NOMO-1 (cell line): ENCODE results near the gene LRRC19.

Source experiments
- DNase-seq, 2 experiments: peaks; one replicate each; lab custom pipeline; 2025; ENCODE audit not compliant: unreplicated experiment in 2 of 2; lab: John Stamatoyannopoulos, UW

The LRRC19 gene, protein sequence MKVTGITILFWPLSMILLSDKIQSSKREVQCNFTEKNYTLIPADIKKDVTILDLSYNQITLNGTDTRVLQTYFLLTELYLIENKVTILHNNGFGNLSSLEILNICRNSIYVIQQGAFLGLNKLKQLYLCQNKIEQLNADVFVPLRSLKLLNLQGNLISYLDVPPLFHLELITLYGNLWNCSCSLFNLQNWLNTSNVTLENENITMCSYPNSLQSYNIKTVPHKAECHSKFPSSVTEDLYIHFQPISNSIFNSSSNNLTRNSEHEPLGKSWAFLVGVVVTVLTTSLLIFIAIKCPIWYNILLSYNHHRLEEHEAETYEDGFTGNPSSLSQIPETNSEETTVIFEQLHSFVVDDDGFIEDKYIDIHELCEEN

DNA sequence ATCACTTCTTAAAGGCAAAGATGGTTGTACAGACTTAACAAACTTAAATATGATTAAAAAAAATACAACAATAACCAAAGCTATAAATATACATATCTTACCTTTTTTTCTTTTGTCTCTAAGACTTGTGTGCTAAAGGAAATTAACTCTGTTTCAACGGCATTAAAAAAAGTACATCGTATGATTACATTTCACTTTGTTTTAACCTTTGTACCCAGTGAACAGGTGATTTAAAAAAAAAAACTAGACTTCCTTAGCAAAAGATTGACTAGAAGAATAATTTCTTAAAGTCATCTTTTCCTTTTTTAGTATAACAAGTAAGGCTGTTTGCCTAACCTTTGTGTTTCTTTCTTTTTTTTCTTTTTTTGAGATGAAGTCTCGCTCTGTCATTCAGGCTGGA is at the start of gene LRRC19:
Gene LRRC19, minus strand, starts transcription at position 182 of the 400 bp plus-strand sequence. CDS start 5,978 bp downstream, outside the sequence.
- DNase-seq = no peak

DNA sequence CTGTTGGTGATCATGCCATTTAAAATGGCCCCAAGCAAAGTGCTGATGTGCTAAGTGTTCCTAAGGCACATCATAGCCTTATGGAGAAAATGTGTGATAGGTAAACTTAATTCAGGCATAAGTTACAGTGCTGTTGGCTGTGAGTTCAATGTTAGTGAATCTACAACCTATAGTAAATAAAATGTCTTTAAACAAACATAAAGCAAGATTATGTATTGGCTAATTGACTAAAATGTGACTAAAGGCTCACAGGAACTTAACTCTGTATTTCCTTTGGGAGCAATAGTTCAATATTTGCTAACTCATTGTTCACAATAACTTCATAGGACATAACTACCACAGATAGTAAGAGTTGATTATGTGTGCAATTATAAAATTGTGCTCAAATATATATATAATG is 49.4 kb upstream of the LRRC19 start:
- DNase-seq = no peak

DNA sequence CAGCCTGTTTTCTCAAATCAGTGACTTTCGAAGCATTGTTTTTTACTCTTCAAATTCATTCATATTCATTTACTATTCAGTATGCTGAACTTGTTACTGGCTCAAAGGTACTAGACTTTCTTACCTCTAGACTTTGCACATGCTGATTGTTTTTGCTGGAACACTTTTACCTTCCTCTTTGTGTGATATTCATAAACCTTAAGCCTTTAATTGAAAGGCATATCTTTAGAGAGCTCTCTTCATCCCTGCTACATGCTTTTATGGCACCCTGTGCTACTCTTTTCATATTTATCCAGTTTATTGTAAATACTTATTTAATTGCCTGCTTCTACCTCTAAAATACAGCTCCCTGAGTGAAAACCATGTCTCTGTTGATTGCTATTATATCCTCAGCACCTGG is 48.7 kb upstream of the LRRC19 start:
- DNase-seq = no peak

DNA sequence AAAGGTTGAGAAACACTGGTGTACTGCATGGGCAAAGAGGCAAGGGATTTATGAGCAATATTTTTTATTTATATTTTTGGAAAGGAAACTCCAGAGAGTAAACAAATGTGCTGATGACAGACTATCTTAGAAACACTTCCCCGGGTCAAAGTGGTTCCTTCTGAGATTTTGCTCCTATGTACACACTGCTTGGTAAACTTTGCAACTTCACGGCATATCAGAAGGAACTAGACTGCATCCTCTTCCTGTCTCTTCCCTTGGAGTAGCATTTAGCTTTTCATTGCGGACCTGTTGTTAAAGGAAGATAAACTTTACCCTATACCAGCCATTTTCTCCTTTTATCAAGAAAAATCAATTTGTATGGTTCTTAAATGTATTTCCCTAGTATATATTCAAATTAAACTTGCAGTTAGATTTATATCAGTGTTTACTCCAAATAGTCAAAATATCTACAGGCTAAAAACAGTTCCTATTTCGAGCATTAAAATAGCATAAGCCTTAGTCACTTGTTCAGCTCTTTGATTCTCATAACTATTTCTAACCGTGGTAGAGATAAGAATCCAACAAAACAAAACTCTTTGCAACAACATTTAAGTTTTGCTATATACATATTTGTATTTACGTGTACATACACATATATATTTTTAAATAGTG is 48.0 kb upstream of the LRRC19 start:
- no peak for DNase-seq

DNA sequence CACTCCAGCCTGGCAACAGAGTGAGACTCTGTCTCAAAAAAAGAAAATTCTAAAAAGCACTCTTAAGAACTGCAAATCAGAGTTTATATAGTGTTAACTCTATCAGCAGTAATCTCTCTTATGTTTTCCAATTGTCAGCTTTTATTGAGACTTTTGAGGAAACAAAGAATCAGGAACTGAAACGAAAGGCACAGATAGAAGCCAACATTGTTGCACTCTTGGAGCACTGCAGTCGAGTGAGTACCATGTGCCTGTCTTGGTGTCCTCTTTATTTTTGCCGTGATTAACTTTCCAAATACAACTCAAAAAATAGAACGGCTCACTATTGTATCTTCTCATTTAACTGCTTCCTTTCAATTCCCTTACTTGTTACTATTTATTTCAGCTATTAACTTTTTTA is 41.7 kb upstream of the LRRC19 start:
- no peak for DNase-seq

DNA sequence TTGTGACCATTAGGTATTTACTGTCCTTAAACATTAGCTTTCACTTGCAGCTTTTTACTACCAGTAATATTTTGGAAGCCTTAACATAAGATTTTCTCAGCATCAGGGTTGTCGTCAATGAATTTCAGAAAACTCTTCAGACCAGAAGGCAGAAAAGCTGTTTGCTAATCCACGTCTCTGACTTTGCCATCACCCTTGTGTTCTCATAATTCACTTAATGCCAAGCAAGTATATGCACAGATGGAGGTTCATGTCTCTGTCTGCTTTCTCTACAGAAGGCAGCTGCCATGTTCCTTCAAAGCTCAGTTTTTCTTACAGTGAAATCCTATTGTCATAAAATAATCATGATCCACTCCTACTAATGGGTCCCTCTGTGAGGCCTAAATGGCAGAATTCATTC is 37.7 kb upstream of the LRRC19 start:
- DNase-seq = no peak

DNA sequence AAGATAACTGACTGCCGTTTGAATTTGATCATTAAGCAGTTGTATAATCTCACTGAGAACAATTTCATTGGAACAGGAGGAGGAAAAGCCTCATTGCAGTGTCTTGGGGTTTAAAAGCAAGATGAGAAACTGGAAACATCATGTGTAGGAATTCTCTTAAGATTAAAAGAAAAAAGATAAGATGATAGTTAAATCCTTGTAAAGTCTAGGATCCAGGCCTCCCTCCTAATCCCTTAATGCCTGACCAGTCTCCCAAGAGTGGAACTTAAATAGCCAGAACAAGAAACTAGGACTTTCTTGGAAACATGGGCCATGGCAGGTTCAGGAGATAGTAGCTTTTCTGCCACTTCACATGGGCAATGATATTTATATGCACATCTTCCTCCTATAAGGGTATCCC is 37.0 kb upstream of the LRRC19 start:
- no peak for DNase-seq

DNA sequence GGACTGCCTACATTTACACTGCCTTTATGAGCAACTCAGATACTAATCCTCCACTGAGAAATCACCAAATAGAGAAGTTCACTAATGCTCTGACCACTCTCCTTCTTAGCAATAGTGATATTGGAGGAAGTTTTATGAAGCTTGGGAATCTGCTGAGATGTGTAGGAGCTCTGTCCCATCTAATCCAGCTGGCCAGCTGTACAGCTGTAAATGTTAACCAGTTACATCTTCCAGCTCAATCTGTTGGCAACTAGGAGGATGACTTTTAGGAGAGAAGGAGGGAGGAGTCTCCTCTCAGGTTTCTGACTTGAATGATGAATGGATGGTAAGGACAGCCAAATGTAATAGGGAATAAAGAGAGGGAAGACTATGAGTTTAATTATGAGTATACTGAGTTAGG is 36.3 kb upstream of the LRRC19 start:
- no peak for DNase-seq

DNA sequence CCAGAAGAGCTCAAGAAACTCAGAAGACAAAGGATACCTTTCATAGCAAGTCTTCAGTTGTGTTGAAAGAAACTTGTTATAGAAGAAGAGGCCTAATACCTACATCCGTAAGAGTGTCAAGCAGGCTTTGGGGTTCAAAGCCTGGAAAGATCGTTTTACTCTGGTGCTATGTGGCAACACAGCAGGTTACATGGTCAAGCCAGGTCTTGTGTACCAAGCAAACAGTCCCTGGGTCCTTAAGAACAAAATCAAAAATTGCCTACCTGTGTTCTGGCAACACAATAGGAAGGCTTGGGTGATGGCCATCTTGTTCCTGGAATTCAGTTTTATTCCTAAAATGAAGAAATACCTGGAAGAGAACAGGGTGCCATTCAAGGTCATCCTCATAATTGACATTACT is 32.0 kb upstream of the LRRC19 start:
- no peak for DNase-seq

DNA sequence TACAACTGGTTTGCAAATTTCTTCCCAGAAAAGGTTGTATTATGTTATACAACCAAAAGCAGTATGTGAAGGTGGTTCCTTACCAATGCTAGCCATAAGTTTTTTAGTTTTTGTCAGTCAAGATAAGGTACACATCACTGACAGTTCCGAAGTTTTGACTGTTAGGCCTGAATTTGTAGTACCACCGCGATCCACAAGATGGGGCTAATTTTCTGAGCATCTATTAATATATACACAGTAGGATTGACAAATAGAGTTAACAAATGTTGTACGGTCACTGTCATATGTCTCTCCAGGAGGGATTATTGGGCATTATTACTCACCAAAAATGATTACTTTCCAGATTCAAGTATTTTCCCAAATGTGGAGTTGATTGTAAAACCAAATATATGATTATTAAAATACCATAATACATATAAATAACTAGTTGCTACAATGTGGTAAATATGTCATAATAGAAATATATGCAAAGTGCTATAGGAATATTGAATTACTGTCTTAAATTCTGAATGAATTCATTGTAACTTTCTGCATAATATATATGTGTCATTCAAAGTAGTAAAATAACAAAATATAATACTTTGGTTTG is 28.4 kb upstream of the LRRC19 start:
- no peak for DNase-seq

DNA sequence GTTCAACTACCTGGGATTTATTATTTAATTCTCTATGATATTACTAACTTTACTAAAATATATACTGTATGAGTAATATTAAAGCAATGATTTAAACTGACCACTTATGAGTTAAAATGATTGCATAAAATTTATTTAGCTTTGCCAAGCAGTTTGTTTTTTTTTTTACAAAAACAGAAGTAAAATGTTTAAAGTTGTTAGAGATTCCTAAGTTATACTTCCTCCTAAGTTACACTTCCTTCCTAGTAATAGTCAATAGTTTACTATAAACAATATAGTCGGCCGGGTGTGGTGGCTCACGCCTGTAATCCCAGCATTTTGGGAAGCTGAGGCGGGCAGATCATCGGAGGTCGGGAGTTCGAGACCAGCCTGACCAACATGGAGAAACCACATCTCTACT is 23.7 kb upstream of the LRRC19 start:
- no peak for DNase-seq

DNA sequence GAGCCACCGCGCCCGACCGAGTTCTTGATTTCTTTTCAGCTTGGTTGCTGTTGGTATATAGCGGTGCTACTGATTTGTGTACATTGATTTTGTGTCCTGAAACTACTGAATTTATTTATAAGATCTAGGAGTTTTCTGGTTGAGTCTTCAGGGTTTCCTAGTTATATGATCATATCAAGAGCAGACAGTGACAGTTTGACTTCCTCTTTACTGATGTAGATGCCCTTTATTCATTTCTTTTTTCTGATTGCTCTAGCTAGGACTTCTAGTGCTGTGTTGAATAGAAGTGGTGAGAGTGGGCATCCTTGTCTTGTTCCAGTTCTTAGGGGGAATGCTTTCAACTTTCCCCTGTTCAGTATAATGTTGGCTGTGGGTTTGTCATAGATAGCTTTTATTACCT is 17.4 kb upstream of the LRRC19 start:
- DNase-seq = no peak

DNA sequence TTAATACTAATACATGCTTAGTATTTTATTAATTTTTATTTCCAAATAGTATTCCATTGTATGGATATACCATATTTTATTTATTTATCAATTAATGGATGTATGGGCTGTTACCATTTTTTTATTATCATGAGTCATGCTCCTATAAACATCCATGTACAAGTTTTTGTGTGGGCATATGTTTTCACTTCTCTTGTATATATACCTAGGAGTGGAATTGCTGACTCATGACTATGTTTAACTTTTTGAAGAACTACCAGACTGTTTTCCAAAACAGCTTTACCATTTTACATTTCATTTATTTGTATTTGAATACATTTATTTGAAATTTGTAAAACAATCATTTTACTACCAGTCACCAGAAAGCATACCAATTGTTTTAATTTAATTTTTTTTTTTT is 14.1 kb upstream of the LRRC19 start:
- no peak for DNase-seq

DNA sequence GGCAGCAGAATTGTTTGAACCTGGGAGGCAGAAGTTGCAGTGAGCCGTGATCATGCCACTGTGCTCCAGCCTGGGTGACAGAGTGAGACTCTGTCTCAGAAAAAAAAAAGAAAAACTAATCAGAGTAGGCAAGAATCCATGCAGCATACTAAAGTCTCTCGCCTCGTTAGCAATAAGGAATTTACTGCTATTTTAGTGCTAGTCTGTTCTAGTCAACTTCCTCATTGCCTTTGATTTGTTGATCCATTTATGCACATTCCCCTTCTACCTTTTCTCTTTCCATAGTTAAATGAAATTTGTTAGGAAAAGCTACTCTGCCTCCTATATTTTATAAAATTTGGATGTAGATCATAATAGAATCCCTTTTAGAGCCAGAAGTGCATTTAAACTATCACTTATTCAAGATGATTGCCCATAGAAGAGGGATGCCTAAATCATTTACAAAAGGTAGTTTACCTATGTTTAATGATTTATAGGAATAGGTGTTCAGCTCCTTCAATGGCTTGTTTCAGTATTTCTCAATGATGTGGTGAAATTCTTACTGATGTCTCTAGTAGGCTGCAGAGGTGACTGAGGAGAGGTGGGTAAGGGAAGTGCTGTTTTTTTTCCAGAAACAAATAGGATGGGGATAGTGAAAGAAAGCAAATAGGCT is 1.9 kb downstream of the LRRC19 start:
- no peak for DNase-seq

DNA sequence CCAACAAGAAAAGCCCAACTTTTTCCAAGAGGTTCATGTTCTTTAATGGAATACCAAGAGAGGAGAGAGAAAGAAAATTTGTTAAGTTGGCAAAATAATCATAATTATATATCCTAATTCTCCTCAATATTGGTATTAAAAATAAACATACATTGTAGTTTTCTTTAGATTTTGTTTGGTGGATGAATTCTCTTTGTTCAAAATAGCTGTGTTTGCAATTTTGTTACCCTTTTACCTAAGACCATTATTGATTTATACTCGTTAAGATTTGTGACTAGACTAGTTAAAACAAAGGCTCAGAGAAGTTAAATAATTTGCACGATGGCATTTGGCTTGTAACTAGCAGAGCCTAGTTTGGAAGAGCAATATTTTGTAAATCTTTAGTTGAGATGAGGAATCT is 9.7 kb downstream of the LRRC19 start:
- DNase-seq = no peak

DNA sequence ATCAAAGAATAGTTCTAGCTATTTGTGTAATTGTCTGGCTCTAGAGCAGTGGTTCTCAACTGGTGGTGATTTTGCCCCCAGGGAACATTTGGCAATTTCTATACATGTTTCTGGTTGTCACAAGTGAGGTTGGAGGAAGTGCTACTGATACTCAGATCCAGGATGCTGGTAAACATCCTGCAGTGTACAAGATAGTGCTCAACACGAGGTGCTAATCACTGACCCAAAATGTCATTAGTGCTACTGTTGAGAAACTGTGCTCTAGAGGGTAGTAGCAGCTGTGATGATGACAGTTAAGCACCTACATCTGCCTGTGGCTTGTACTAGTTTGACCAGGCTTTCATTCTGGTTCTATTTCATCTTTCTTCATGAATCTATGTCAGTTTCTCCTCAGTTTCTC is 22.1 kb downstream of the LRRC19 start:
- no peak for DNase-seq

DNA sequence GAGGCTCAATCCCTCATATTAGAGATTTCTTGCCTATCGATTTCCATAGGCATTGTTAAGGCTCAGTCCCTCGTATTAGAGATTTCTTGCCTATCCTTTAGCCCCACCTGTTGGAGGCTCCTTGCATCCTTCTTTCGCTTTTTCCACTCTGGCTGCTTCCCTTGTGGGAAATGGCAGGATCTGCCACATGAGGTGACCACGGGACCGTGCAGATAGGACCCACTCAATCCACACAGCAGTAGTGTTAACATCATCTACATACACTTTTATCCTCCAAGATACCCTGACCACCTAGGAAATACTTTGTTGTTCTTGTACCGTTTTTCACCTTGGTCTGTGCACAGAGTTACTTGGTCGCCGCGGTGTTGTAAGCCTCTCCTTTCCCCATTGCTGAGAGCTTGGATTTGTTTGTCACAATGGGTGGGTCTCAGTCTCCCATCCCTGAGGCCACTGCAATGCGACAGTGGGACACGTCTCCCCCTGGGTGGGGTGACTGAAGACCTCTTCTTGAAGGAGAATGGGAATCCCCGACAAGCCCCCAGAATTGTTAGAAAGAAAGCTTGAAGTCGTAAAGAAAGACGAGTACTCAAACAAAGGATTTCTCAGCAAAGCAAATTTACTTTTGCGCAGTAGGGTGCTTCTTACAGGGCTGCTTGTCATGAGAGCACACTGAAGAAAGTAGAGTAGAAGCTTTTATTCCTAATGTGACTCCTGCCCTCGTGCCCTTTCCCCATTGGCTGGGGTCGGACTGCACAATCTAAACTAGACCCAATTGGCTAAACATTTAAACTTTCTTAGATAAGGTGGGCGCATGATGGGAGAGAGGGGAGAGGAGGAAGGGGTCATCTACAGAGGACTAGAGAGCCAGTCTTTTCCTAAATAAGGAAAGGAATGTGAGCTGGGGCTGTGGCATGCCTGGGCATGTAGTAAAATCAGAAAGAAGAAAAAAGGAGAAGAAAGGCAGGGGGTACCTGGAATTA is 29.5 kb downstream of the LRRC19 start:
- no peak for DNase-seq

DNA sequence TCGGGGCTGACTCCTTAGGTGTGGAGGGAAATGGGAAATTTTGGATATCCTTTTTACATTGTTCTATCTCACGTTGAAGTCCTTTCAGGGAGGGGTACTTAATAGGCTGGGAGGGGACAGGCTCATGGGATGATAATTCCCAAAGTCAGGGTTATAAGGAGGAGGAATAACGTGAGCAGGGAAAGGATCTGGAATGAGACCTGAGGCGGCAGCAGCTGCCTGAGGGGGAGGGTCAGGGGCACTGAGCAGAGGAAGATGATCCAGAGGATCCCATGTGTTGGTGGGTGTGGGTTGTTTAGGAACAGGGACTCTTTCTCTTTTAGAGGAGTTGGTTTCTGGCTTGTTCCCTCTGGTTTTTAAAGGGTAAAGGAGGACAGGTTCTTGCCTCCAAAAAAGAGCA is 30.5 kb downstream of the LRRC19 start:
- DNase-seq = no peak

DNA sequence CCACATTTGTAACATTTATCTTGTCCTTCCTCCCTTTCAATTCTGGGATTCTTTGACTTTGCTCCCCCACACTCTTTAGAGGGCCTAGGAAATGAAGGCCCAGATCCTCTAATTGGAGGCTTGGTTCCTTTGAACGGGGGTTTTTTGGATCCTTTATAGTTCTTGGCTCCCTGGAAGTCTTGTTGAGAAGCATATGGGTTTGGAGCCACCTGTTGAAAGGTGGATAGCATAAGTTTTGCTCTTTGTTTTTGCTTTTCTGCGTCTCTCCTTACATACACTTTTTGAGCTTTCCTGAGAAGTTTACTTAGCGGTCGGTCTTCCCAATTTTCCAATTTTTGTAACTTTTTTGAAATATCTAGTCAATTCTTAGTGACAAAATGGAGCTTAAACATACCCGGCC is 31.5 kb downstream of the LRRC19 start:
- no peak for DNase-seq

DNA sequence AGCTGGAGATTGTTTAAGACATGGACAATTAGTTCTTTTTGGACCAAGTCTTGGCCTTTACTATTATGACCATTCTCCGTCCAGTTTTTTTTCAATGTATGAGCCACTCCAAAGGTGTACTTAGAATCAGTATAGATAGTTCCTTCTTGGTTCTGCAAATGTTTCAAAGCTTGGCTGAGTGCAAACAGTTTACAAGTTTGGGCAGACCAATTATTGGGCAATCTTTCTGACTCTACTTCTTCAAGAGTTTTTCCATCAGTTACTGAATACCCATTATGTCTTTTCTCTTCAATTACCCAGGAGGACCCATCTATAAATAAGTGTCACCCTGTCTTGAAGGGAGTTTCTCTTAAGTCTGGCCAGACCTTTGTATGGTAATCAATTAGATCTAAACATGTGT is 33.8 kb downstream of the LRRC19 start:
- DNase-seq = no peak

DNA sequence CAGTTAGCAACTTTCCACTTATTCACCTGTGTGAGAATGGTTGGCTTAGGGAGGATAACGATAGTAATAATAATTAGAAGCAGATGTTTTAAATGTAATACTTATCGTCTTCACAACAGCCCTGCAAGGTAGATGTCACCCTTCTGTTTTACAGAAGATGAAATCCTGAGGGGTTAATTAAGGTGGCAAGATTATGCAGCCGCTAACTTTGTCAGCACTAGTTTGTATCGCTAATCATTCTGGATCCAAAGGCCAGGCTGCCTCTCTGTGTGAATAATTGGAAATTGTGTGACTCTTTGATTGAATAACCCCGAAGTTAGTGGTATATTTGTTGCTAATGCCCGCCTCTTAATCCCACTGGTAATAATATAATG is 48.6 kb downstream of the LRRC19 start:
- DNase-seq = no peak
